ENCODE results near the gene GAS6.

Gene GAS6

GRCh38 chr13:113782472-113782871, 81.4 kb downstream of the GAS6 start:
- TF ChIP-seq CTCF (IDR thresholded peaks at IDR 0.05; ENCODE audit: extremely low read depth, insufficient read depth, missing control alignments): no peak
- in situ Hi-C loops (cut with MboI; ENCODE audit: low pct_unique_long_range_greater_than_20kb, low sequenced_read_pairs, unreplicated experiment): no loop called here
- DNase-seq (ENCODE audit: low spot score): no peak

- in situ Hi-C loops (cut with MboI; ENCODE audit: low pct_unique_long_range_greater_than_20kb, low sequenced_read_pairs, unreplicated experiment): no loop called here
- no peak for DNase-seq (ENCODE audit: low spot score)
- no peak for TF ChIP-seq CTCF (IDR thresholded peaks at IDR 0.05; ENCODE audit: extremely low read depth, insufficient read depth, missing control alignments)
Observed at GRCh38 chr13:113781571-113781970, 82.3 kb downstream of the GAS6 start.

- in situ Hi-C loops (cut with MboI; ENCODE audit: low pct_unique_long_range_greater_than_20kb, low sequenced_read_pairs, unreplicated experiment): no loop called here
- TF ChIP-seq CTCF (IDR thresholded peaks at IDR 0.05; ENCODE audit: extremely low read depth, insufficient read depth, missing control alignments): no peak
- DNase-seq (ENCODE audit: low spot score): no peak
Observed at GRCh38 chr13:113777311-113778260, 86.3 kb downstream of the GAS6 start.

GRCh38 chr13:113776231-113777125, 87.4 kb downstream of the GAS6 start:
- DNase-seq (ENCODE audit: low spot score): no peak
- in situ Hi-C loops (cut with MboI; ENCODE audit: low pct_unique_long_range_greater_than_20kb, low sequenced_read_pairs, unreplicated experiment): no loop called here
- TF ChIP-seq CTCF (IDR thresholded peaks at IDR 0.05; ENCODE audit: extremely low read depth, insufficient read depth, missing control alignments): no peak

- in situ Hi-C loops (cut with MboI; ENCODE audit: low pct_unique_long_range_greater_than_20kb, low sequenced_read_pairs, unreplicated experiment): no loop called here
Observed at GRCh38 chr13:113775451-113776145, 88.3 kb downstream of the GAS6 start.

More at GRCh38 chr13:113775451-113776145, 88.3 kb downstream of the GAS6 start:
- TF ChIP-seq CTCF (IDR thresholded peaks at IDR 0.05; ENCODE audit: extremely low read depth, insufficient read depth, missing control alignments): no peak
- no peak for DNase-seq (ENCODE audit: low spot score)

All from GM13977 (cell line).